ENCODE results near the gene NBAS. TPM values are rescaled to one million over a fixed set of nuclear protein-coding genes. Genes with fewer than 3 reads are reported as not detected.

NBAS gene
- total RNA-seq, 2 experiments from 2014 or later, result 32.9 to 34.0 TPM

DNA sequence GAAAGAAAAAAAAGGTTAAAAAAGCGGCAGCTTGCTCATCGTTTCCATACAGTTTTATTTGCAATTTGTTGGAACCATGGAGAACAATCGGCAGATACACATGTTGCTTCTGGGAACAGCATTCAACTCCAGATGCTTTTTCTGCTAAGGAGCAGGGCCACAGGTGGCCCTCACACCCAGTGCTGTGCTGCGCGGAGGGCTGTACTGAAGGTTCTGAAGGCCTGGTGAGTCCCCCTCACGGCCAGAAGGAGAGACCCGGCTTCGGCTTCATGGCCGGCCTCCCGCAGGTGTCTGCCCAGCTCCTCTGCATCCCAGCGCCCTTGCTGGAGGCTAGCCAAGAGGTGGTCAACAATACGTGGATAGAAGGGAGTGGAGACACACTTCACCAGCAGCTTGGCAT is 394.3 kb downstream of the NBAS start:
- H3K27me3 Mint-ChIP-seq, result peaks cover 3% of the 10 kb centered on the region
- H3K4me1 Mint-ChIP-seq, result no peaks in the 10 kb centered on the region
- H3K36me3 Mint-ChIP-seq, result peaks cover 8% of the 10 kb centered on the region
- H3K27ac Mint-ChIP-seq, result no peak overlapping the region
- CTCF ChIA-PET, result no interaction called here
- no peaks in the 10 kb centered on the region for H3K9me3 Mint-ChIP-seq (ENCODE audit: low read depth)
- no peak for DNase-seq
- no peak overlapping the region for H3K4me3 Mint-ChIP-seq
- no peak for ATAC-seq

GRCh38 chr2:15163326-15163725 is 397.8 kb downstream of the NBAS start:
- Mint-ChIP-seq H3K27ac (no peak overlapping the region), H3K27me3 (peaks cover 6% of the 10 kb centered on the region), H3K4me3 (no peak overlapping the region), H3K4me1 (no peaks in the 10 kb centered on the region), H3K36me3 (peaks cover 2% of the 10 kb centered on the region), H3K9me3 (ENCODE audit: low read depth) (no peaks in the 10 kb centered on the region)
- ATAC-seq (no peak), DNase-seq (no peak)
- CTCF ChIA-PET, result no interaction called here

- Mint-ChIP-seq H3K36me3 (no peaks in the 10 kb centered on the region), H3K9me3 (ENCODE audit: low read depth) (no peaks in the 10 kb centered on the region), H3K4me3 (no peak overlapping the region), H3K27ac (no peak overlapping the region), H3K4me1 (no peaks in the 10 kb centered on the region), H3K27me3 (peaks cover 6% of the 10 kb centered on the region)
- no peak for ATAC-seq
- CTCF ChIA-PET, result interaction anchor here (0.9 kb wide), 1 partner anchor 415 kb away, joined by 3 read pairs; no protein-coding TSS in a partner anchor
- DNase-seq, result no peak
These were observed 398.5 kb downstream of the NBAS start for GRCh38 chr2:15162620-15163019.

- no peaks in the 10 kb centered on the region for H3K9me3 Mint-ChIP-seq (ENCODE audit: low read depth)
- H3K4me3 Mint-ChIP-seq, result no peak overlapping the region
- no peak for DNase-seq
- H3K27me3 Mint-ChIP-seq, result peaks cover 6% of the 10 kb centered on the region
- H3K27ac Mint-ChIP-seq, result no peak overlapping the region
- ATAC-seq, result no peak
- CTCF ChIA-PET, result interaction anchor here (0.8 kb wide), 1 partner anchor 41 kb away, joined by 3 read pairs; no protein-coding TSS in a partner anchor
- no peaks in the 10 kb centered on the region for H3K36me3 Mint-ChIP-seq
- peaks cover 2% of the 10 kb centered on the region for H3K4me1 Mint-ChIP-seq
These were observed 400.7 kb downstream of the NBAS start for GRCh38 chr2:15160201-15160991.

DNA sequence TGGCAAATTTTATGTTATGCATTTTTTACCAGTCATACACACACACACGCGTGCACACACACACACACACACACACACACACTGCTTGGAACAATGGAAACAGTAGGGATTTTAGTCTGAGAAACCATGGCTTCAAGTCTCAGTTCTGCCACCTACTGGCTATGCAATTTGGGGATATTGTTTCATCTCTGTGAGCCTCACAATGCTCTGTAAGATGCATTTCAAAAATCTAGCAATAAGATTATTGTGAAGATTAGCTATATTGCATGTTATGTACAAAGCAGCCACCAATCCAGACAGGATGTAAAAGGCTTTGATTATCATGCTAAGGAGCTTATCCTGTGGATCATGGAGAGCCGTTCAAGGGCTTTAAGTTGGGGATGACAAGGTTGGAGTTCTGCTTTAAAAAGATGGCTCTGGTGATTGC is 401.4 kb downstream of the NBAS start:
- Mint-ChIP-seq H3K4me1 (peaks cover 2% of the 10 kb centered on the region), H3K36me3 (no peaks in the 10 kb centered on the region), H3K27me3 (peaks cover 6% of the 10 kb centered on the region), H3K27ac (no peak overlapping the region), H3K4me3 (no peak overlapping the region), H3K9me3 (ENCODE audit: low read depth) (no peaks in the 10 kb centered on the region)
- ATAC-seq (no peak), DNase-seq (no peak)
- CTCF ChIA-PET, result interaction anchor here (0.8 kb wide), 1 partner anchor 41 kb away, joined by 3 read pairs; no protein-coding TSS in a partner anchor

GRCh38 chr2:15159206-15159605 is 401.9 kb downstream of the NBAS start:
- H3K4me3 Mint-ChIP-seq, result no peak overlapping the region
- DNase-seq (no peak), ATAC-seq (no peak)
- peaks cover 6% of the 10 kb centered on the region for H3K27me3 Mint-ChIP-seq
- no peak overlapping the region for H3K27ac Mint-ChIP-seq
- no peaks in the 10 kb centered on the region for H3K36me3 Mint-ChIP-seq
- H3K9me3 Mint-ChIP-seq (ENCODE audit: low read depth), result no peaks in the 10 kb centered on the region
- CTCF ChIA-PET, result no interaction called here
- peaks cover 6% of the 10 kb centered on the region for H3K4me1 Mint-ChIP-seq

- ATAC-seq (no peak), DNase-seq (no peak)
- H3K27ac Mint-ChIP-seq, result no peak overlapping the region
- peaks cover 7% of the 10 kb centered on the region for H3K4me1 Mint-ChIP-seq
- H3K36me3 Mint-ChIP-seq, result no peaks in the 10 kb centered on the region
- peaks cover 6% of the 10 kb centered on the region for H3K27me3 Mint-ChIP-seq
- H3K9me3 Mint-ChIP-seq (ENCODE audit: low read depth), result no peaks in the 10 kb centered on the region
- H3K4me3 Mint-ChIP-seq, result no peak overlapping the region
- CTCF ChIA-PET, result no interaction called here
These were observed 402.6 kb downstream of the NBAS start for GRCh38 chr2:15158532-15158931.

GRCh38 chr2:15158100-15158499 is 403.0 kb downstream of the NBAS start:
- CTCF ChIA-PET, result no interaction called here
- H3K4me1 Mint-ChIP-seq, result peaks cover 7% of the 10 kb centered on the region
- no peak overlapping the region for H3K4me3 Mint-ChIP-seq
- H3K9me3 Mint-ChIP-seq (ENCODE audit: low read depth), result no peaks in the 10 kb centered on the region
- DNase-seq, result no peak
- no peaks in the 10 kb centered on the region for H3K36me3 Mint-ChIP-seq
- H3K27me3 Mint-ChIP-seq, result peaks cover 6% of the 10 kb centered on the region
- no peak overlapping the region for H3K27ac Mint-ChIP-seq
- ATAC-seq, result no peak

DNA sequence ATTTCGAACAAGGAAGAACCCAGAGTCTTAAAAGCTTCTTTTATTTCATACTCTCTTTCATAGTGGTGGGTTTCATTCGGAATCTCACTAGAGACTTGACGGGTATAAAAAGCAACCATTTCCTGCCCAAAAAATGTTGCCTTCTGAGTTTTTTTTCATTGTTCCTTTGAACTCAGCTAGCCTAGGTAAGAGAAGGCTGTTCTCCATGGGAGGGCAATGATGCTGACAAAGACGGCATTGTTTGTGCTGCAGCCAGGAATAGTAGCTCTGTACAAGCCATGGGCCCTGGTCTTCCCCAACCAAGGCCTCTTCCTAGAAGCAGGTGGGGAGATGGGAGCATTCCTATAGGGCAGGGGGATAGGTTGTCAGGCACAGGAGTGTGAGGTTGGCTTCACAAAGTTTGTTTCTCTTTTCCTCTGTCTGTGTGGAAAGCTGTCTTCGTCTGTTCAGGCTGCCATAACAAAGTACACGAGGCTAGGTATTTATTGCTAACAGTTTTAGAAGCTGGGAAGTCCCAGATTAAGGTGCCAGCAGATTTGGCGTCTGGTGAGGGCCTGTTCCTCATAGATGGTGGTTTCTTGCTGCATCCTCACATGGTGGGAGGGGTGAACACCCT is 405.1 kb downstream of the NBAS start:
- Mint-ChIP-seq H3K4me1 (peaks cover 7% of the 10 kb centered on the region), H3K4me3 (no peak overlapping the region), H3K36me3 (peaks cover 4% of the 10 kb centered on the region), H3K9me3 (ENCODE audit: low read depth) (no peaks in the 10 kb centered on the region), H3K27ac (no peak overlapping the region), H3K27me3 (peaks cover 3% of the 10 kb centered on the region)
- no peak for ATAC-seq
- DNase-seq, result no peak
- CTCF ChIA-PET, result no interaction called here

DNA sequence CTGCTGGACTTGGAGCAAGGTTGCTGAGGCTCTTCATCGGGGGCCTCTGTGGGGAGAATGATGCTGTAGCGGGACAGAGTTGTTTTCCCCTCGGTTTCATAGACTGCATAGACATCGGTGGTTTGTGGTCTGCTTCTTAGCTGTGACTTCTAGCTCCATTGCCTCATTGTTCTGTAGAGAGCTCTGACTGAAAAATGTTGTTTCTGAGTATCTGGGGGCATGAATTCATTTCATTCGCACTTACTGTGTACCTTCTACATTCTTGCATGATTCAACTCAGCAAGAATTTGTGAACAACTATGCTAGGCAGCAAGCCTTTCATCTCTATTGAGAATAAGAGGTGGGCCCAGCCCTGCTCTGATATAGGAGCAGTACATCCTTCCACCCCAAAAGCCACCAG is 406.8 kb downstream of the NBAS start:
- H3K36me3 Mint-ChIP-seq, result peaks cover 4% of the 10 kb centered on the region
- H3K27me3 Mint-ChIP-seq, result no peaks in the 10 kb centered on the region
- peaks cover 7% of the 10 kb centered on the region for H3K4me1 Mint-ChIP-seq
- ATAC-seq, result peak; percentile 60
- H3K9me3 Mint-ChIP-seq (ENCODE audit: low read depth), result no peaks in the 10 kb centered on the region
- CTCF ChIA-PET, result interaction anchor here (1.0 to 1.3 kb wide), 2 partner anchors 9 to 11 kb away, joined by 3 read pairs; no protein-coding TSS in a partner anchor
- no peak overlapping the region for H3K4me3 Mint-ChIP-seq
- H3K27ac Mint-ChIP-seq, result no peak overlapping the region
- DNase-seq, result no peak

DNA sequence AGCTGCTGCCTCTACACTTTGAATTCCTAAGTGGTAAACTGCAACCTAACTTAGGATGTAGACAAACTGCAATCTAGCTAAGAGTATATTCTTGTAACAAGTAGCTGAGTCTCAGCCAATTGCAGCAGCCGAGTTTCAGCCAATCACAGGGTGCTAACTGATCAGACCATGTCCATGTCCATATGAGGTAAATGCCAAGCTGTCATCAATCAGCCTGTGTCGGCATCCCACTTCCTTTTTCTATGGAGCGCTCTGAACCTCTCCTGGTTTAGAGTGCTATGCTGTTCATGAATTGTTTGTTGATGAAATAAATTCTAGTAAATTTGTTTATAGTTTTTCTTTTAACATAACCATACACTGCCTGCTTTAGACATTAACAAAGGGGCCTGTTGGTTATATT is 408.8 kb downstream of the NBAS start:
- DNase-seq (no peak), ATAC-seq (no peak)
- Mint-ChIP-seq H3K4me3 (no peak overlapping the region), H3K27me3 (no peaks in the 10 kb centered on the region), H3K36me3 (peaks cover 4% of the 10 kb centered on the region), H3K9me3 (ENCODE audit: low read depth) (no peaks in the 10 kb centered on the region), H3K4me1 (peaks cover 7% of the 10 kb centered on the region), H3K27ac (no peak overlapping the region)
- CTCF ChIA-PET, result interaction anchor here (1.3 kb wide), 1 partner anchor 425 kb away, joined by 5 read pairs; no protein-coding TSS in a partner anchor

DNA sequence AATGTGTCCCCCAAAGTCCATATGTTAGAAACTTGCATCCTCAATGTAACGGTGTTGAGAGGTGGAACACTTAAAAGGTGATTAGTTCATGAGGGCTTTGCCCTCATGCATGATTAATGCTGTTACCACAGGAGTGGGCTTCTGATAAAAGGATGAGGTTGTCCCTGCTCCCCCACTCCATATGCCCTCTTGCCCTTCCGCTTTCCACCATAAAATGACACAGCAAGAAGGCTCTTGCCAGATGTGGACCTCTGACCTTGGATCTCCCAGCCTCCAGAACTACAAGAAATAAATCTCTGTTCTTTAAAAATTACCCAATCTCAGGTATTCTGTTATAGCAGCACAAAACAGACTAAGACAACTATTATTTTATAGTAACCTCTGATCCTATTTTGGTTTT is 412.1 kb downstream of the NBAS start:
- Mint-ChIP-seq H3K27me3 (no peaks in the 10 kb centered on the region), H3K36me3 (peaks cover 4% of the 10 kb centered on the region), H3K4me3 (no peak overlapping the region), H3K9me3 (ENCODE audit: low read depth) (no peaks in the 10 kb centered on the region), H3K27ac (no peak overlapping the region), H3K4me1 (no peaks in the 10 kb centered on the region)
- ATAC-seq (no peak), DNase-seq (no peak)
- CTCF ChIA-PET, result no interaction called here

DNA sequence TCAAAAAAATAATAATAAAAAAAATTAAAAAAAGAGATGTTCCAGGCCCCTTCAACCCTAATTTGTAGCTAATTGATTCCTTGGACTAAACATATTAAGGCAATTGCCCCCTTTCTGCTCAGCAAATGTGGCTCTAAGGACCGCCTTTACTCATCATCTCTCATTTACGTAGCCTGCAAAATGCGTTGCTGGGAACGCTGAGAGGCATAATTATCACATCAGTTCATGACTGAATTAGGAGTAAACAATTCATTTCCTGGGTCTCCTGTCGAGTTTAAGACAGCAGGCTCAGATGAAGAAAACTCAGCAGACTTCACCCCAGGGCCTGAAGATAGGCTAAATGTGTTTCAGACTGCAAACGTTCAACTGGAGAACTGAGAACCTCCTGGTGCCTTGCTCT is 413.5 kb downstream of the NBAS start:
- H3K9me3 Mint-ChIP-seq (ENCODE audit: low read depth), result no peaks in the 10 kb centered on the region
- CTCF ChIA-PET, result no interaction called here
- ATAC-seq (no peak), DNase-seq (no peak)
- peaks cover 7% of the 10 kb centered on the region for H3K4me1 Mint-ChIP-seq
- no peak overlapping the region for H3K4me3 Mint-ChIP-seq
- no peaks in the 10 kb centered on the region for H3K27me3 Mint-ChIP-seq
- H3K36me3 Mint-ChIP-seq, result peaks cover 2% of the 10 kb centered on the region
- H3K27ac Mint-ChIP-seq, result no peak overlapping the region

GRCh38 chr2:15146960-15147359 is 414.2 kb downstream of the NBAS start:
- Mint-ChIP-seq H3K4me1 (peaks cover 13% of the 10 kb centered on the region), H3K27ac (no peak overlapping the region), H3K27me3 (no peaks in the 10 kb centered on the region), H3K4me3 (no peak overlapping the region), H3K9me3 (ENCODE audit: low read depth) (no peaks in the 10 kb centered on the region), H3K36me3 (peaks cover 2% of the 10 kb centered on the region)
- no peak for ATAC-seq
- DNase-seq, result no peak
- CTCF ChIA-PET, result no interaction called here

All from activated CD8-positive, alpha-beta memory T cell treated with anti-CD3 and anti-CD28 coated beads, Interleukin-2, amount 10 ng/mL, durations not matched to agents 7 days and 5 days (primary cell).